ENCODE data around the gene OSBPL8.

DNA sequence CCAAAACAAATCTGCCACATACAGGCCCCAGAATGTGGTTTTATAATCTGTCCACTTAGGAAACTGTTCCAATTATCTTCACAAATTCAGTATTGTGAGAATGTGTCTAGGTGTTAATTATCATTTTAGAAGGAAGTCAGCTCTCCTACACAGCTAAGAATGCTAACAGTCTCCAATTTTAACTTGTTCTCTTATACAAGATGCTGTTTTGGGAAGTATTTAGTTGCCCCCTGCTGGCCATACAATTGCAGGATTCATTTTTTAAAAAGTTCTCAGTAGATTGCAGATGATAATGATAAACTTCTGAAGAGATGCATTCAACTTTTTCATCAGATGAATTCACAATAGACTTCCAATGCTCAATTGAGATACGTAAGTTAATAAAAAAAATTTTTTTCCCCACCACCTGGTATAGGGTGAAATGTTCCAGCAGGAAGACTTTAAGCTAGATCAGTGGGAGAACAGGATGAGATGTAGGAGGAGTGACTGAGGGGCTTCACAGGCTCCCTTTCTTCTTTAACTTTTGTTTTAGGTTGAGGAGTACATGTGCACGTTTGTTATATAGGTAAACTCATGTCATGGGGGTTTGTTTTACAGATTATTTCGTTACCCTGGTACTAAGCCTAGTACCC, 27.3 kb upstream of the OSBPL8 start:
- TF ChIP-seq CTCF (IDR thresholded peaks at IDR 0.05; ENCODE audit: poor library complexity) (peak; percentile 55), EZH2 (IDR thresholded peaks at IDR 0.05; ENCODE audit: borderline replicate concordance) (no peak)
